Common myeloid progenitor, CD34-positive (primary cell): ENCODE results near the gene UGT1A5.

ENCODE experiments used
- CTCF ChIA-PET: fragments of 350-600 bp; sonication (Branson Sonifier 250); formaldehyde crosslinking; loops from one replicate; lab custom pipeline; 2021; ENCODE audit warnings: antibody characterized with exemption; lab: Charles Lee
- POLR2A ChIA-PET: fragments of 350-600 bp; sonication (Branson Sonifier 250); formaldehyde crosslinking; loops from one replicate; lab custom pipeline; 2021; ENCODE audit warnings: antibody characterized with exemption; lab: Charles Lee
- DNase-seq, 3 donors: peaks; one replicate each; pipeline versions ENCODE4 v3.0.0 to v3.0.0-alpha.2; 2013
- H3K27ac ChIP-seq, 2 experiments: 1 replicate in 1 of 2; 2 replicates in 1 of 2; pipeline ENCODE4 v1.7.0; 2013; ENCODE audit warnings: inconsistent platforms in 2 of 2, low read length in 2 of 2, mild to moderate bottlenecking in 2 of 2, low read depth in 1 of 2, moderate library complexity in 1 of 2; ENCODE audit not compliant: severe bottlenecking in 2 of 2, insufficient read depth in 1 of 2, poor library complexity in 1 of 2
- H3K27me3 ChIP-seq, 5 experiments: replicated peaks in 2 of 5; 1 replicate in 3 of 5; 2 replicates in 2 of 5; pipeline versions ENCODE4 v1.6.1 to v1.7.0; 2013; ENCODE audit warnings: low read length in 4 of 5, mild to moderate bottlenecking in 2 of 5, moderate library complexity in 2 of 5, inconsistent platforms in 1 of 5; ENCODE audit not compliant: insufficient read depth in 5 of 5, control insufficient read depth in 4 of 5
- H3K36me3 ChIP-seq, 4 experiments: 1 replicate in 2 of 4; 2 replicates in 2 of 4; pipeline versions ENCODE4 v1.6.1 to v1.7.0; 2013; ENCODE audit warnings: low read length in 3 of 4, control low read depth in 1 of 4, mild to moderate bottlenecking in 1 of 4; ENCODE audit not compliant: control insufficient read depth in 4 of 4, insufficient read depth in 4 of 4
- H3K4me1 ChIP-seq, 4 experiments: 1 replicate in 3 of 4; 2 replicates in 1 of 4; pipeline versions ENCODE4 v1.6.1 to v1.7.1; 2013; ENCODE audit warnings: low read length in 3 of 4, mild to moderate bottlenecking in 3 of 4, control low read depth in 1 of 4, inconsistent platforms in 1 of 4, moderate library complexity in 1 of 4; ENCODE audit not compliant: control insufficient read depth in 4 of 4, insufficient read depth in 4 of 4; ENCODE audit errors: control extremely low read depth in 1 of 4
- H3K4me3 ChIP-seq, 7 experiments: 1 replicate in 4 of 7; 2 replicates in 3 of 7; pipeline versions ENCODE4 v1.5.1 to v1.7.0; 2013; ENCODE audit warnings: mild to moderate bottlenecking in 7 of 7, low read length in 6 of 7, moderate library complexity in 6 of 7, inconsistent platforms in 2 of 7, low read depth in 2 of 7, control low read depth in 1 of 7; ENCODE audit not compliant: insufficient read depth in 4 of 7, control insufficient read depth in 1 of 7; ENCODE audit errors: extremely low read depth in 1 of 7
- H3K9me3 ChIP-seq, 5 experiments: 1 replicate in 4 of 5; 2 replicates in 1 of 5; pipeline versions ENCODE4 v1.6.1 to v1.7.1; 2013; ENCODE audit warnings: low read length in 4 of 5, mild to moderate bottlenecking in 2 of 5, inconsistent platforms in 1 of 5, low read depth in 1 of 5, moderate library complexity in 1 of 5; ENCODE audit not compliant: control insufficient read depth in 4 of 5, insufficient read depth in 2 of 5; ENCODE audit errors: control extremely low read depth in 1 of 5
- WGBS: methylation state at CpG from one replicate; pipeline ENCODE4 v1.1.5; 2013; ENCODE audit not compliant: insufficient coverage; 5-methylcytosine and 5-hydroxymethylcytosine counted together

Gene UGT1A5

DNA sequence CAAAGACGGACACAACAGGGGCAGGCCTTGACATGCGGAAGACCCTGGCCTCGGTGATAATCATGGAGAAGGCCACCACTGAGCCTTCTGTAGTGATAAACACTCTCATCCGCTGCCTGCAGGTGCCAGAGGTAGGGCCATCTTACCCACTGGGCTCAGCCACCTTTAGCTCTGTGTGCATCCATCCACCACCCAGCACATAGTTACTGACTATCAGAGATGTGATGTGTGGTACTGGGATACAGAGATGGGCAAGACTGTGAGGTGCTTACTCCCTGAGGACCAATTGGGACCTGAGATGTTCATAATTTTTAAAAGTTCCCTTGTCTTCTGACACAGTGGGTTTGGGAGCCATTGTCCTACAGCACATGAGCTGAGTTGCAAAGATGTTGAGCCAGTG is 67.0 kb downstream of the UGT1A5 start:
- ChIA-PET CTCF (interaction anchor here (0.8 kb wide), 1 partner anchor 69 kb away, joined by 3 read pairs; no protein-coding TSS in a partner anchor), POLR2A (no interaction called here)
- H3K4me3 ChIP-seq = no peak overlapping the region

GRCh38 chr2:233780771-233781170 is 68.1 kb downstream of the UGT1A5 start:
- H3K36me3 ChIP-seq = no peaks in the 10 kb centered on the region
- CTCF ChIA-PET = no interaction called here
- no peak for DNase-seq
- H3K4me1 ChIP-seq = no peaks in the 10 kb centered on the region
- peaks cover 0 to 10% (median 3%) of the 10 kb centered on the region in 5 experiments for H3K9me3 ChIP-seq
- peaks cover 0 to 3% (median 0%) of the 10 kb centered on the region in 5 experiments for H3K27me3 ChIP-seq
- WGBS = no CpG with 5 or more reads among the region's 4 CpGs
- no peak overlapping the region for H3K4me3 ChIP-seq
- POLR2A ChIA-PET = no interaction called here
- H3K27ac ChIP-seq = no peak overlapping the region

More for the DNA sequence above, 67.0 kb downstream of the UGT1A5 start:
- DNase-seq = no peak
- Histone ChIP-seq H3K27me3 (peaks cover 0 to 3% (median 0%) of the 10 kb centered on the region in 5 experiments), H3K4me1 (no peaks in the 10 kb centered on the region), H3K27ac (no peak overlapping the region), H3K9me3 (peaks cover 0 to 14% (median 2%) of the 10 kb centered on the region in 5 experiments), H3K36me3 (no peaks in the 10 kb centered on the region)
- WGBS = 100% methylated on average over 2 of the region's 4 CpGs

DNA sequence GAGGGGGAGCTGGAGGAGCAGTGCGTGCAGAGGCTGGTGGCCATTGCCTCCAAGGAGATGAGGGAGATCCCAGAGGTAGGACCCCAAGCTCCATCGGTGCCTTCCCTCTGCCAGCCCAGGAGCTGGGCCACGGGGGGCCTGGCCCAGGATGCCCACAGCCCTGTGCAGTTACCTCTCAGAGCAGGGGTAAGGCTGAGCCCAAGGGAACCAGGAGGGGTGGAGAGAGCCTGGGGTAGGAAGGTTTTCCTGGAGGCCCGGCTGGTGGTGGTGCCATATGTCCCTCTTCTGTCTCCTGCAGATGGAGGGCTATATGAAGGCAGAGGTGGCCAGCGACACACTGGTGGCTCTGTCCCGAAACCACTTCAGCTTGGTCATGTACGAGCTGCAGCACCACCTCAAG is 76.8 kb downstream of the UGT1A5 start:
- no peak for DNase-seq
- no peaks in the 10 kb centered on the region for H3K36me3 ChIP-seq
- no peak overlapping the region for H3K27ac ChIP-seq
- WGBS = 98% methylated on average over 5 of the region's 7 CpGs
- no peaks in the 10 kb centered on the region for H3K4me1 ChIP-seq
- H3K4me3 ChIP-seq = no peak overlapping the region
- ChIA-PET CTCF (no interaction called here), POLR2A (no interaction called here)
- H3K9me3 ChIP-seq = peaks cover 0 to 7% (median 0%) of the 10 kb centered on the region in 5 experiments
- H3K27me3 ChIP-seq = peaks cover 0 to 4% (median 0%) of the 10 kb centered on the region in 5 experiments

DNA sequence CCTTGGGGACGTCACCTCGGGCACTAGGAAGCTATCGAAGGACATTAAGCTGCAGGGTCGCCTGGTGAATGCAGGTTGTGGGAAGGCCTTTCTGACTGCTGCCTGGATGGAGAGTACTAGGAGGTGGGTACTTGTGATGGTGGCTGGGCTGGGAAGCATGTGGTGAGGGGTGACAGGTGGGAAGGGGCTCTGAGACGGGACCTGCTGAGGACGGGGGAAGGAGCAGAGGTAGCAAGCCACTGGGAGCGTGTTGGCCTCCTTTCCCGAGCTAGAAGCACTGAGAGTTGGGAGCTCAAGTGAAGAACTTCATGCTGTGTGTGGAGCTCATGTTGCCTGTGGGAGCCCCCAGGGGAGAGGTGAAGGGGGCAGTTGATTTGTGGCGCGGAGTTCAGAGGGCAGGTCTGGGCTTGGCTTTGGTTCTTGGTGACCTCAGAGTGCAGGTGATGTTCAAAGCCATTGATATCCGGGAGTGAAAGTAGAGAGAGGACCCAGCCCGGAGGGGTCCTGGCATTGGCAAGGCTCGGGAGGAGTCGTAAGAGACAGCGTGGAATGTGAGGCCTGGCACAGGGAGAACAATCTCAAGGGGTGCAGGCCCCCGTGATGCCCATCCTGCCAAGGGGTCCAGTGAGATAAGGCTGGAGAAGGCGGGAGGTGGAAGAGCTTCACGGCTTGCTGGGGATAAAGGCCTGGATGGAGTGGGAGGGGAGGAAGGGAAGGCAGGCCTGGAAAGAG is 78.6 kb downstream of the UGT1A5 start:
- CTCF ChIA-PET = no interaction called here
- 94% methylated on average over 16 of the region's 18 CpGs for WGBS
- POLR2A ChIA-PET = no interaction called here

GRCh38 chr2:233791883-233792329 is 79.2 kb downstream of the UGT1A5 start:
- H3K27ac ChIP-seq = no peak overlapping the region
- DNase-seq = no peak
- no peaks in the 10 kb centered on the region for H3K9me3 ChIP-seq
- peaks cover 0 to 4% (median 0%) of the 10 kb centered on the region in 5 experiments for H3K27me3 ChIP-seq
- H3K4me3 ChIP-seq = no peak overlapping the region
- ChIA-PET POLR2A (no interaction called here), CTCF (no interaction called here)
- H3K4me1 ChIP-seq = no peaks in the 10 kb centered on the region
- 94% methylated on average over 9 of the region's 9 CpGs for WGBS
- H3K36me3 ChIP-seq = no peaks in the 10 kb centered on the region

More for the DNA sequence above, 78.6 kb downstream of the UGT1A5 start:
- no peaks in the 10 kb centered on the region for H3K36me3 ChIP-seq
- no peak for DNase-seq
- no peak overlapping the region for H3K27ac ChIP-seq
- no peak overlapping the region for H3K4me3 ChIP-seq
- no peaks in the 10 kb centered on the region for H3K4me1 ChIP-seq
- peaks cover 0 to 4% (median 0%) of the 10 kb centered on the region in 5 experiments for H3K27me3 ChIP-seq
- no peaks in the 10 kb centered on the region for H3K9me3 ChIP-seq

- 98% methylated on average over 7 of the region's 7 CpGs for WGBS
- H3K9me3 ChIP-seq = no peaks in the 10 kb centered on the region
- no peaks in the 10 kb centered on the region for H3K4me1 ChIP-seq
- H3K27me3 ChIP-seq = peaks cover 0 to 4% (median 0%) of the 10 kb centered on the region in 5 experiments
- no peak overlapping the region for H3K27ac ChIP-seq
- no peaks in the 10 kb centered on the region for H3K36me3 ChIP-seq
- ChIA-PET POLR2A (no interaction called here), CTCF (no interaction called here)
- no peak for DNase-seq
- H3K4me3 ChIP-seq = no peak overlapping the region
Observed at GRCh38 chr2:233792720-233793119, 80.0 kb downstream of the UGT1A5 start.

- 86% methylated on average over 16 of the region's 18 CpGs for WGBS
- ChIA-PET POLR2A (no interaction called here), CTCF (no interaction called here)
- no peak for DNase-seq
- H3K36me3 ChIP-seq = no peaks in the 10 kb centered on the region
- H3K4me1 ChIP-seq = no peaks in the 10 kb centered on the region
- no peak overlapping the region for H3K27ac ChIP-seq
- peaks cover 0 to 4% (median 0%) of the 10 kb centered on the region in 5 experiments for H3K27me3 ChIP-seq
- no peak overlapping the region for H3K4me3 ChIP-seq
- H3K9me3 ChIP-seq = no peaks in the 10 kb centered on the region
Observed at GRCh38 chr2:233793465-233794127, 80.9 kb downstream of the UGT1A5 start.
